GM21786 (cell line): Measurements from ENCODE around the gene TMCO1.
A peak's percentile ranks its signal among the peaks of the same experiment; 100 is the strongest.
"Not testable (repeated sequence)": the region's sequence is repeated elsewhere in the genome, so short reads cannot be mapped to it uniquely, and the experiment has no call there.

Source experiments
- ATAC-seq: cut with Tn5 transposase; IDR thresholded peaks from one replicate; pipeline ENCODE4 v1.9.1; 2021; ENCODE audit not compliant: unreplicated experiment

TMCO1 gene

DNA sequence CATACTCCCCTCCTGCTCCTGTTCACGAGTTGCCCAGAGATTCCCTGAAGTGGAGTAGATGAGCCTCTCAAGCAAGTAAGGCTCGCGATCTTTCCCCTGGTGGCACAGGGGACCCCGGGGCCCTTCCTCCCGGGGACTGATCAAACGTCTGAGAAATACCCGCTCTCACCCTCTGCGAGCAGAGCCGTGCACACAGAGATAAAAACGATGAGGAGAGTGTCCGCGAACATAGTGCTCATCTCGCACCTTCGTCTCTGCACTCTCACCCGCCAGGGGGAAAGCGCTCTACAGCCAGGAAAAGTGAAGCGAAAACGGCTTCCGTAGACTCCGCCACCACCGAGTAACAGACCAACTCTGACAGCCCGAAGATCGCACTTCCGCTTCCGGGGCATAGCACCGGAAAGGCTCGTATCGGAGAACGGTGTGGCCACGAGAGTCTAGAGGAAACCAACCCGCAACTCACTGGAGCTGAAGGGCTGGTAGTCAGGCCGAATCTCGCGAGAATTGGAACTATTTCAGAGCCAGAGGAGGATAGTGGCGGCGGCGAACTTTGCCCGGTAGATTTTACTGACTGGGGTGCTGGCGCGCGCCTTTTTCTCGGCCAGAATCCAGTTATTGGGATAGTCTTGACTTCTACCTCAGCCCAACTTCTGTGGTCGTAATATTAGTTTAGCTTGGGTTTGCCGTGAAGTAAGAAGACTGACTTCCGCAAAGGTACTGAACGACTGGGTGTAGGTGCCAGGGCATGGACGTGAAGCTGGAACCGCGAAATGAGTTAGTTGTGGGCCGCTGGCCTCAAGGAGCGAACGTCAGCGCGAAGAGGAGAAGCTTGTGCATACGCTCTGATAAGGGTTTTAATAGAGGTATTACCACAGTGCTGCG lies at the start of gene TMCO1:
Gene TMCO1 (minus strand): TSS at position 356 of the 882 bp plus-strand sequence. CDS start 117 bp downstream, at position 239.
- peak; percentile 100 for ATAC-seq

DNA sequence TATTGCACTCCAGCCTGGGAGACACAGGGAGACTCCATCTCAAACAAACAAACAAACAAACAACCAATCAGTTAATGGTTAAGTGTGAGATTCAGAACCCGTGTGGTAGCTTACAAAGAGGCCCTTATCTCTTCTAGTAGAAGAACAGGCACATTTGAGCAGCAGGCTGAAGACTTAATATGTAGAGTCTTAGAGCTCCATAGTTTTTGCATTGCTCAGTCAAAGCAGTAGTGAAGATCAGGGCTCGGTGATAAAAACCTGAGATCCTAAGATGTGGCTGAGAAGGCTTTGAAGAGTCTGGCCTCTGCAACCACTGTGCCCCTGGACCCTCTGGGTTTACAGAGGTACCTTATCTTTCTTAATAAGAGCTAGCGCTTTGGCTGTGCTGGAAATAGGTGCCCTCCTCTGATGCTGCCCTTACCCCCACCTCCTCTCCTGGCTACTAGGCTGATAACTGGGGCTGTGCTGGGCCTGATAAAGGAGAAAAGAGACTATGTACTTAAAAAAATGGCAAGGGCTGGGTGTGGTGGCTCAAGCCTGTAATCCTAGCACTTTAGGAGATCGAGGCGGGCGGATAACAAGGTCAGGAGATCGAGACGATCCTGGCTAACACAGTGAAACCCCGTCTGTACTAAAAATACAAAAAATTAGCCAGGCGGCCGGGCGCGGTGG lies 48.3 kb upstream of the TMCO1 start:
- no peak for ATAC-seq

DNA sequence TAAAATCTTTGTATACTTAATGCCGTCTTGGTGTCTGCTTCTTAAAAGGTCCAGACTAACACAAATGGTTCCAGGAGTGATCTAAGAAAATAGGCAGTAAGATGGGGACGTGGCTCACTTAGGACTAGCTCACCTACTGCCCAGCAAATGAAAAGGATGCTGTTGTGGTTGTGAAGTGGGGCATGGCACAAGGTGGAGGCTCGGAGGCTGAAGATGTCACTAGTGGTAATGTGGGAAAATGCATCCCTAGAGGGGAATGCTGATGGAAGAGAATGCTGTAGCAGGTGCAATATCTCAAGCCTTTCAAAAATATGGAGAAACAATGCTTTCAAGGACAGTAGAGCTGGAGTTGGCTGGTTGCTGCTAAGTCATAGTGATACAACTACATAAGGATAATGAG lies 47.5 kb upstream of the TMCO1 start:
- ATAC-seq: no peak

- no peak for ATAC-seq
Measured at GRCh38 chr1:165815725-165816124, 47.1 kb upstream of the TMCO1 start.

DNA sequence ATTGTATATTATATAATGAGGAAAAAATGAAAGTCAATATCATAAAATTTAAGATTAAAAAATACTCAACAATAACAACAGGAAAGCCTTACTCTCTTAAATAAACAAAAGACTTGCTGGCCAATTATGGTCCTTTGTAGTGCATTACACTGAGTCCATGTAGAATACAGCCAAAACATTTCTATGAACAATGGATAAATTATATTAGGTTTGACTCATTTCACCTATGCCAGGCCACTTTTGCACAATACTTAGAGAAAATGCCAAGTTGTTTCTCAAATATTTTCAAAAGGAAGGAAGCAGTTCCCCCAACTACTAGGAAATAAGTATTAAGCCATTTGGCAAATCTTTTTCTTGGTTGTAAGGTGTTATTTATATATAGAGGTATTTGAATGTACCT lies 38.9 kb upstream of the TMCO1 start:
- no peak for ATAC-seq

- ATAC-seq: not testable (repeated sequence)
Measured at GRCh38 chr1:165804513-165804912, 35.8 kb upstream of the TMCO1 start.

DNA sequence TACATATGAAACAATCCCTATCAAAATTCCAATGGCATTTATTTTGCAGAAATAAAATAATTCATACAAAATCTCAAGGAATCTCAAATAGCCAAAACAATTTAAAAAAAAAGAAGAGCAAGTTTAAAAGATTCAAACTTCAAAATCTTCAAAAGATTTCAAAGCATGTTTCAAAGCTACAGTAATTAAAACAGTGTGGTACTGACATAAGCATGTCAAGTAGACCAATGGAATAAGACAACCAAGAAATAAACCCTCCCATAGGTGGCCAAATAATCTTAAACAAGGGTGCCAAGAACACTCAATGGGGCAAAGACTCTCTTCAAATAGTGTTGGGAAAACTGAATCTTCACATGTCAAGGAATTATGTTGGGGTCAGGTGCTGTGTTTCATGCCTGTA lies 30.7 kb upstream of the TMCO1 start:
- ATAC-seq: no peak

DNA sequence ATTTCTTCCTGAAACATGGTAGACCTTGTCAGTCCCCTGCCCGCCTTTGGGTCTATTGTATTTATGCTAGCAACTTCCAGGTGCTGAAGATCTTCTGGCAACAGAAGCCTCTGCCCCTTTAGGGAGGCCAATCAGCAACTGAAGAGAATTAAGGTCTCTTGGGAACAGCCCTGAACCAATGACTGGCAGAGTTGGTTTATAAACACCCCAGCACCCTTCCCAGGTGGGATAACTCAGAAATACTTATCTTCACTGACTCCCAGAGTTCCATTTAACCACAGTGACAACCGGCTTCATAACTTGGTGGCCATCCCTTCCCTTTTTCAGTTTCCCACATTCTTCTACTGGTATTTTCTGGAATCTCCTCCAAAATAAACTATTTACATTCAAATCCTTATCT lies 27.2 kb upstream of the TMCO1 start:
- ATAC-seq: no peak

DNA sequence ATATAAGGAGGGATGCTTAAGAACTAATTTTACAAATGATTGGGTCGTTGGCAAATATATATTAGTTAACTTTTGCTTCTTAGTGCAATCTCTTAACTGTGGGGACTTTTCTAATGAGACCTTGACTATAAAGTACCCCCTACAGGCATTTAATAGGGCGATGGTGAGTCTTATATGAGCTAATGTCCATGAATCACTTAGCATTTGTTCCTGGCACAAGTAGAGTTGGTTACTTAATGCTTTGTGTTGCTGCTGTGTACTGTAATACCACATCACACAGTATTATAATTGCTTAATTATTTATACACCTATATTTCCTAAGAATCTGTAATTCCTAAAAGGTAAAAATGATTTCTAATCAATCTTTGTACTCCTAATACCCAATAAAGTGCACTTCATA lies 25.3 kb upstream of the TMCO1 start:
- ATAC-seq: no peak

DNA sequence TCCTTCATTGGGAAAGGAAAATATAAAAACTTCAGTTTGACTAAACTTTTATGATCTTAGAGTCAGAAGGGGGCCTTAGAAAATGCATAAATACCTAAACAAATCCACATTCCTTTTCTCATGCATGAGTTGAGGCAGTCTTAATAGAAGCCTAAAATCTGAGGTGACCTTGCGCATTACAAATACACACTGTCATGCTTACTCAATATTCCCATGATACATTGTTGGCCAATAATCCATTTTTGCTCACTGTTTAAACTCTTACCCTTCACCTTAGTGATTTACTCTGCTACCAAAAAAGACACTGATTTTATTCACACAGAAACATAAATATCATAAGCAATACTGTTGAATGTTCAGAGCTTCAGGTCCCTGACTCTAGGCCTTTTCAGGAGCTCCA lies 19.1 kb upstream of the TMCO1 start:
- no peak for ATAC-seq

- not testable (repeated sequence) for ATAC-seq
Measured at GRCh38 chr1:165783519-165783918, 14.9 kb upstream of the TMCO1 start.

- not testable (repeated sequence) for ATAC-seq
Measured at GRCh38 chr1:165778197-165778596, 9.5 kb upstream of the TMCO1 start.

DNA sequence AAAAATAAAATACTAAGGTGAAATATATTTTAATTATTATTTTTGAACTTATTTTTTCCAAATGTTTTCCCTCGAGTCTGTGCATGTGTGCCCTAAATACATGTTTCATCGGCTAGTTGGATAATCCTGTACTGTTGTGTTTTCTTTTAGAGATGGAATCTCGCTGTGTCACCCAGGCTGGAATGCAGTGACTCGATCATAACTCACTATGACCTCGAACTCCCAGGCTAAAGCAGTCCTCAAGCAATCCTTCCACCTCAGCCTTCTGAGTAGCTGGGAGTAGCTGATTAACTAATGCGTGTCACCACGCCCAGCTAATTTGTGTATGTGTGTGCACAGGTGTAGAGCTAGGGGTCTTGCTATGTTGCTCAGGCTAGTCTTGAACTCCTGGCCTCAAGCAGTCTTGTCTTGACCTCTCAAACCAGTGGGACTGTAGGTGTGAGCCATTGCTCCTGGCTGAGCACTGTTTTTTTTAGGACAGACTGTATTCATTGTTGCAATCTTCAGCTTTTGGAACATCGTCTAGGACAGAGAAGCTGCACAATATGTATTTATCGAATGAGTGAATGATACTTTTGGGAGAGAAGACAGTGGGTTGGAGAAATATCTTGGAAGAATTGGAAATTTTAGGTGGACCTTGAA lies 4.8 kb upstream of the TMCO1 start:
- no peak for ATAC-seq

DNA sequence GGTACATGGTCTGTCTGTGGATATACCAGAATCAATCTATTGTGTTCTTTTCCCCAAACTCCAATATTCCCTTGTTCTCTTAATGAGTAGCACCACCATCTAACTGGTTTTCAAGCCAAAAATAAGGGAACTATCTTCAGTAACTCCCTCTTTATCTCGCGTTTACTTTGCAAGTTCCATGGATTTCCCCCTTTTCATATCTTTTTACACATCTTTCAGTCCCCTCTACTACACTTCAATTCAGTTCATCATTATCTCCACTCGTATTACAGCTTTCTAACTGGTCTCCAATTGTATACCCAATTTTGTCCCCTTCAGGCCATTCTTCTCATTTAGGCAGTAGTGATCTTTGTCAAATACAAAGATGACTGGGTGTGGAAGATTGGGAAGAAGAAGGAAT lies 4.1 kb upstream of the TMCO1 start:
- no peak for ATAC-seq

GRCh38 chr1:165764277-165764676 lies 4.4 kb downstream of the TMCO1 start:
- ATAC-seq: no peak

DNA sequence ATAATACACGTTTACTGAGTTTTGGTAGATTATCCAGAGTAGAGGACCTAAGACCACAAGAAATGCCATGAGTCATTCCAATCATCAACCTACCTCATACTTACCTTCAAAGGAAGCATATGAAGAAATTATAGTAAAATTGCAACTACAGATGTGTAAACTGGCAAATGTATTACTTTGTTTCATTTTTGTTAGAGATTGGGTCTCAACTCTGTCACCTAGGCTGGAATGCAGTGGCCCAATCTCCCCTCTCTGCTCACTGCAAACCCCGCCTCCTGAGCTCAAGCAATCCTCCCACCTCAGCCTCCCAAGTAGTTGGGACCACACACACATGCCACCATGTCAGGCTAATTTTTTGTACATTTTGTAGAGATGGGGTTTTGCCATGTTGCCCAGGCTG lies 5.2 kb downstream of the TMCO1 start:
- ATAC-seq: no peak

DNA sequence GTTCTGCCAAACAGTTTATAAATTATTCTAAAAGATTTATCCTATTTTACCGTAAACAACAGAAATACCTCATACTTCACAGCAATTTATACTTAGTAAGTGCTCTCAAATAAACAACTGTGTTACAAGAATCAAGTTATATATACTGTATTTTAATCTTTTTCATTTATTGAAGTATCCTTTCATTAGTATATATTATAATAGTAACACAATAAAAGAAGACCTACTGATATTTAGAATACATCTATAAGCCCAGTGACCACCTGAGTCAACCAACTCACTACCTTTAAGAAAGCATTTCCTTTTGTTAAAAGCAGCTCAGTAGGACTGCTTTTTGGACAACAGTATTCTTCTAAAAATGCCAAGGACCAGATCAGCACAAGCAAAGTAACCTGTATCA lies 5.9 kb downstream of the TMCO1 start:
- ATAC-seq: no peak

DNA sequence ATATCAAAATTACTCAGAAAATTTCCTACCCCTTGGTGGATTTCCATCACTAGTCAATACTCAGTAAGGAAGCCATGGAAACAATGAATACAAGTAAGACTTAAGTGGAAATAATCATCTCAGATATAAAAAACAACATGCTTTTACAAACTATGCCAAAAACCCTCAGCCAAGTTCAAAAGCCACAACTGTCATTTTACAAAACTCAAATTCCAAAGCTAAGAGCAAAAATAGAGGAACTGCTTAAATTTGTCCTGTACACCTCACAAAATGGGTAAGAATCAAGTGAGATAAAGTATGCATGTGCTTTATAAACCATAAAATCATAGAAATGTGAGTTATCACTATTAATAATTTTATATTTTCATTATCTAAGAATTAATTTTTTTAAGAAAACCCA lies 9.6 kb downstream of the TMCO1 start:
- no peak for ATAC-seq

- ATAC-seq: no peak
Measured at GRCh38 chr1:165755393-165756010, 13.2 kb downstream of the TMCO1 start.

- peak; percentile 92 for ATAC-seq
Measured at GRCh38 chr1:165753934-165754333, 14.7 kb downstream of the TMCO1 start.

DNA sequence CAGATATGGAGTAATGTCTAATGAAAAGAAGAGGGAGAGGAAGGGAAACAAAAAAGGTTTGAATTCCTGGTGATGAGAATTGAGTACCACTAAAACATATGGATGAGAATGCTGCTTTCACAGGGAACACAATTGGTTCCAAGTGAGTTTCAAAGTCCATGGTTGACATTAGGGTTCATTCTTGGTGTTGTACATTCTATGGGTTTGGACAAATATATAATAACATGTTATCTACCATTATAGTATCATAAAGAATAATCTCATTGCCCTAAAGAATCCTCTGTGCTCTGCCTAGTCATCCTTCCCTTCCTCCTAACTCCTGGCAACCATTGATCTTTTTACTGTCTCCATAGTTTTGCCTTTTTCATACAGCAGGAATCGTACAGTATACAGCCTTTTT lies 20.1 kb downstream of the TMCO1 start:
- no peak for ATAC-seq
